Measurements from ENCODE around the gene TTLL6. TPM values are rescaled to one million over a fixed set of nuclear protein-coding genes. Genes with fewer than 3 reads are reported as not detected.

Gene TTLL6
- total and polyA plus RNA-seq, 12 donors, result under 0.01 to 2.0 (median 0.44) TPM; not detected in 4

DNA sequence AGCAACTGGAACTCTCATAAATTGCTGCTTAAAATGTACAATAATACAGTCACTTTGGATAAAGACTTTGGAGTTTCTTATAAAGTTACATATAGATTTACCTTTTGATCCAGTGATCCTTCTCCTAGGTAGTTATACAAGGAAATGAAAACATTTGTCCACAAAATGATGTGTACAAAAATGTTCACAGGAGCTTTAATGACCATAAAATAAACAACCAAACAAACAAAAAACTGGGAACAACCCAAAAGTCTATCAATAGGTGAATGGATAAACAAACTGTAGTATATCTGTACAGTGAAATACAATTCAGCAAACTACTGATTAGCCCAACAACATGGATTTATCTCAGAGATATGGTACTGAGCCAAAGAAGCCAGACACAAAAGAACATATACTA is 37.6 kb downstream of the TTLL6 start:
- Histone ChIP-seq H3K9me3 (replicated peaks in 1 of 3) (no peaks in the 10 kb centered on the region), H3K36me3 (replicated peaks in 1 of 2) (no peaks in the 10 kb centered on the region), H3K27me3 (peaks cover 14% of the 10 kb centered on the region), H3K4me3 (no peak overlapping the region), H3K4me1 (replicated peaks in 1 of 2) (no peaks in the 10 kb centered on the region), H3K27ac (no peak overlapping the region)
- intact Hi-C loops (cut with DNase I), result no loop called here
- no peak for DNase-seq
- no peak for TF ChIP-seq POLR2A (IDR thresholded peaks at IDR 0.05)
- TF ChIP-seq, protein P1, sequence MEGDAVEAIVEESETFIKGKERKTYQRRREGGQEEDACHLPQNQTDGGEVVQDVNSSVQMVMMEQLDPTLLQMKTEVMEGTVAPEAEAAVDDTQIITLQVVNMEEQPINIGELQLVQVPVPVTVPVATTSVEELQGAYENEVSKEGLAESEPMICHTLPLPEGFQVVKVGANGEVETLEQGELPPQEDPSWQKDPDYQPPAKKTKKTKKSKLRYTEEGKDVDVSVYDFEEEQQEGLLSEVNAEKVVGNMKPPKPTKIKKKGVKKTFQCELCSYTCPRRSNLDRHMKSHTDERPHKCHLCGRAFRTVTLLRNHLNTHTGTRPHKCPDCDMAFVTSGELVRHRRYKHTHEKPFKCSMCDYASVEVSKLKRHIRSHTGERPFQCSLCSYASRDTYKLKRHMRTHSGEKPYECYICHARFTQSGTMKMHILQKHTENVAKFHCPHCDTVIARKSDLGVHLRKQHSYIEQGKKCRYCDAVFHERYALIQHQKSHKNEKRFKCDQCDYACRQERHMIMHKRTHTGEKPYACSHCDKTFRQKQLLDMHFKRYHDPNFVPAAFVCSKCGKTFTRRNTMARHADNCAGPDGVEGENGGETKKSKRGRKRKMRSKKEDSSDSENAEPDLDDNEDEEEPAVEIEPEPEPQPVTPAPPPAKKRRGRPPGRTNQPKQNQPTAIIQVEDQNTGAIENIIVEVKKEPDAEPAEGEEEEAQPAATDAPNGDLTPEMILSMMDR (IDR thresholded peaks at IDR 0.05), result no peak

DNA sequence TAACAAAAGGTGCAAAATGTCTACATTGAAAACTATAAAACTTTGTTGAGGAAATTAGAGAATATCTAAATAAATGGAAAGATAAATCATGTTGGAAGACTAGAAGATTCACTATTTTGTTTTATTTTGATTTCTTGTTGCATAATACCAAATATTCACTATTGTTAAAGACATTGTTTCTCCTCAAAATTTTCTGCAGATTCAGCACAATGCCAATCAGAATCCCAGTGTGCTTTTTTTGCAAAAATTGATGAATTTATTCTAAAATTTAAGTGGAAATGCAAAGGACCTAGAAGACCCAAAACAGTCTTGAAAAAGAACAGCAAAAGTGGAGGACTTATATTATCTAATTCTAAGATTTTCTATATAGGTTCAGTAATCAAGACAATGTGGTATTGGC is 40.4 kb downstream of the TTLL6 start:
- Histone ChIP-seq H3K4me1 (replicated peaks in 1 of 2) (no peaks in the 10 kb centered on the region), H3K9me3 (replicated peaks in 1 of 3) (no peaks in the 10 kb centered on the region), H3K27me3 (peaks cover 20% of the 10 kb centered on the region), H3K27ac (no peak overlapping the region), H3K4me3 (no peak overlapping the region), H3K36me3 (replicated peaks in 1 of 2) (no peaks in the 10 kb centered on the region)
- DNase-seq, result no peak
- intact Hi-C loops (cut with DNase I), result no loop called here
- TF ChIP-seq POLR2A (IDR thresholded peaks at IDR 0.05), result no peak
- TF ChIP-seq, protein P1 (IDR thresholded peaks at IDR 0.05), result no peak

DNA sequence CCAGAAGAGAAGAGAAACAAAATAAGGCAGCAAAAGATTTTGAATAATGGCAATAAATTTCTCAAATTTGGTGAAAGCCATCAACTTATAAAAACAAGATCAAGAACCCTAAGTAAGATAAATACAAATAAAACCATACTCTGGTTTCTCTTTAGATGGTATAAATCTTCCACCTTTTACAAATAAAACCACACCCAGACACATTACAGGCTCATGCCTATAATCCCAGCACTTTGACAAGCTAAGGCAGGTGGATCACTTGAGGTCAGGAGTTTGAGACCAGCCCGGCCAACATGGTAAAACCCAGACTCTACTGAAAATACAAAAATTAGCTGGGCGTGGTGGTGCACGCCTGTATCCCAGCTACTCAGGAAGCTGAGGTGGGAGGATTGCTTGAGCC is 43.8 kb downstream of the TTLL6 start:
- no peak overlapping the region for H3K27ac ChIP-seq
- H3K36me3 ChIP-seq (replicated peaks in 1 of 2), result no peaks in the 10 kb centered on the region
- no peak overlapping the region for H3K4me3 ChIP-seq
- 81 to 91% (median 89%) methylated on average over 3 of the region's 3 CpGs for WGBS, 4 donors
- peaks cover 20% of the 10 kb centered on the region for H3K27me3 ChIP-seq
- no peak for DNase-seq
- no peaks in the 10 kb centered on the region for H3K4me1 ChIP-seq (replicated peaks in 1 of 2)
- TF ChIP-seq, protein P1 (IDR thresholded peaks at IDR 0.05), result no peak
- no peak for TF ChIP-seq POLR2A (IDR thresholded peaks at IDR 0.05)
- intact Hi-C loops (cut with DNase I), result no loop called here
- no peaks in the 10 kb centered on the region for H3K9me3 ChIP-seq (replicated peaks in 1 of 3)

DNA sequence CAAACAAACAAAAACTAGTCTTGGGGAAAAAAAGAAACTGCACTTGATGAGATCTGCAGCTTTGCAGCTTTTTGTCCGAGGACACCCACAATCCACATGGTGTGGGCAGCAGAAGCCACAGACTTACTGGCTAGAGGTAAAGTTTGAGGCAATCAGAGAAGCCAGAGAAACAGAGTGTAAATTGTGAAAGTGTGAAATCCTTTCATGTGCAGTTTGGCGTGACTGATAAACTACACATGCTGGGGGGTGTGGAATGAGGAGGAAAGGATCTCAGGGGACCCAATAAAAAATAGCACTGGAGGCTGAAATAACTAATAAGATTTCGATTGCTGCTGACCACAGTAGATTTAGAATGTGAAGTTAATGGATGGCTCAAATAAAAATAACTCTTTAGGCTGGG is 46.1 kb downstream of the TTLL6 start:
- Histone ChIP-seq H3K9me3 (replicated peaks in 1 of 3) (no peaks in the 10 kb centered on the region), H3K36me3 (replicated peaks in 1 of 2) (no peaks in the 10 kb centered on the region), H3K27me3 (peaks cover 12% of the 10 kb centered on the region), H3K4me1 (replicated peaks in 1 of 2) (no peaks in the 10 kb centered on the region), H3K27ac (no peak overlapping the region), H3K4me3 (no peak overlapping the region)
- intact Hi-C loops (cut with DNase I), result no loop called here
- no peak for DNase-seq
- TF ChIP-seq, protein P1 (IDR thresholded peaks at IDR 0.05), result no peak
- 39 to 52% (median 47%) methylated on average over 3 of the region's 3 CpGs for whole genome bisulfite sequencing, 4 donors
